DND-41 (cell line): ENCODE results near the gene ANKLE1.
A peak's percentile ranks its signal among the peaks of the same experiment; 100 is the strongest.

Experiments used
- ATAC-seq: fragments of 200-7000 bp; cut with Tn5 transposase; 3 replicates; pipeline ENCODE4 v1.9.1; 2021; ENCODE audit warnings: low read depth; ENCODE audit not compliant: insufficient read depth
- DNase-seq: peaks from one replicate; pipeline ENCODE4 v3.0.0-alpha.2; 2020
- H2AFZ ChIP-seq: 2 replicates; pipeline ENCODE4 v1.6.0; 2012; ENCODE audit warnings: low read depth, low read length
- H3K27ac ChIP-seq: 2 replicates; pipeline ENCODE4 v1.5.1; 2012; ENCODE audit warnings: low read length, inconsistent platforms
- H3K27me3 ChIP-seq: fragments of 200-600 bp; sonication (generic); 2 replicates; pipeline ENCODE4 v1.6.0; 2012; ENCODE audit warnings: low read length, mild to moderate bottlenecking, inconsistent platforms; ENCODE audit not compliant: insufficient read depth, poor library complexity
- H3K36me3 ChIP-seq: 2 replicates; pipeline ENCODE4 v1.5.1; 2012; ENCODE audit warnings: low read length, inconsistent platforms; ENCODE audit not compliant: insufficient read depth
- H3K4me1 ChIP-seq: 2 replicates; pipeline ENCODE4 v1.5.1; 2012; ENCODE audit warnings: mild to moderate bottlenecking, low read length; ENCODE audit not compliant: insufficient read depth
- H3K4me2 ChIP-seq: 2 replicates; pipeline ENCODE4 v1.6.0; 2012; ENCODE audit warnings: mild to moderate bottlenecking, moderate library complexity, low read length, inconsistent platforms; ENCODE audit not compliant: insufficient read depth
- H3K4me3 ChIP-seq, 2 experiments: fragments of 200-600 bp in 1 of 2; shearing (Covaris generic) in 1 of 2; 2 replicates each; pipeline ENCODE4 v1.5.1; 2012 to 2016; ENCODE audit warnings: inconsistent platforms in 2 of 2, low read length in 2 of 2, mild to moderate bottlenecking in 2 of 2, low read depth in 1 of 2, moderate library complexity in 1 of 2
- H3K79me2 ChIP-seq: 2 replicates; pipeline ENCODE4 v1.6.0; 2012; ENCODE audit warnings: low read length, inconsistent platforms; ENCODE audit not compliant: insufficient read depth
- H3K9ac ChIP-seq: 2 replicates; pipeline ENCODE4 v1.6.0; 2012; ENCODE audit warnings: low read depth, mild to moderate bottlenecking, inconsistent platforms, low read length, moderate library complexity
- H3K9me3 ChIP-seq: 2 replicates; pipeline ENCODE4 v1.5.1; 2012; ENCODE audit warnings: low read length, moderate library complexity, mild to moderate bottlenecking, inconsistent platforms; ENCODE audit not compliant: insufficient read depth, severe bottlenecking
- H4K20me1 ChIP-seq: 2 replicates; pipeline ENCODE4 v1.6.0; 2012; ENCODE audit warnings: low read length; ENCODE audit not compliant: insufficient read depth
- EZH2 ChIP-seq: IDR thresholded peaks from 3 replicates; pipeline ENCODE4 v1.6.1; 2012; ENCODE audit warnings: borderline replicate concordance, low read depth, mild to moderate bottlenecking, moderate library complexity, low read length, inconsistent platforms; ENCODE audit not compliant: severe bottlenecking
- TF ChIP-seq, protein P1 (sequence below): IDR thresholded peaks from 2 replicates; pipeline ENCODE4 v1.5.1; 2012; ENCODE audit warnings: borderline replicate concordance, low read length, moderate library complexity, mild to moderate bottlenecking; ENCODE audit not compliant: poor library complexity, severe bottlenecking; ENCODE audit errors: extremely low read depth

The ANKLE1 gene

GRCh38 chr19:17260842-17261325 lies 20.8 kb upstream of the ANKLE1 start:
- Histone ChIP-seq H3K4me1 (peaks cover 5% of the 10 kb centered on the region), H3K27ac (no peak overlapping the region), H3K4me3 (no peak overlapping the region), H3K4me2 (0 out of 2 replicates have a peak overlapping the region, but pooled peaks have one; percentile 32), H3K27me3 (no peaks in the 10 kb centered on the region), H3K9ac (no peak overlapping the region), H2AFZ (peak overlapping the region; percentile 71), H4K20me1 (no peaks in the 10 kb centered on the region), H3K36me3 (no peaks in the 10 kb centered on the region), H3K79me2 (no peaks in the 10 kb centered on the region), H3K9me3 (peaks cover 4% of the 10 kb centered on the region)
- ATAC-seq (peak; percentile 100), DNase-seq (peak; percentile 87)
- TF ChIP-seq, protein P1, sequence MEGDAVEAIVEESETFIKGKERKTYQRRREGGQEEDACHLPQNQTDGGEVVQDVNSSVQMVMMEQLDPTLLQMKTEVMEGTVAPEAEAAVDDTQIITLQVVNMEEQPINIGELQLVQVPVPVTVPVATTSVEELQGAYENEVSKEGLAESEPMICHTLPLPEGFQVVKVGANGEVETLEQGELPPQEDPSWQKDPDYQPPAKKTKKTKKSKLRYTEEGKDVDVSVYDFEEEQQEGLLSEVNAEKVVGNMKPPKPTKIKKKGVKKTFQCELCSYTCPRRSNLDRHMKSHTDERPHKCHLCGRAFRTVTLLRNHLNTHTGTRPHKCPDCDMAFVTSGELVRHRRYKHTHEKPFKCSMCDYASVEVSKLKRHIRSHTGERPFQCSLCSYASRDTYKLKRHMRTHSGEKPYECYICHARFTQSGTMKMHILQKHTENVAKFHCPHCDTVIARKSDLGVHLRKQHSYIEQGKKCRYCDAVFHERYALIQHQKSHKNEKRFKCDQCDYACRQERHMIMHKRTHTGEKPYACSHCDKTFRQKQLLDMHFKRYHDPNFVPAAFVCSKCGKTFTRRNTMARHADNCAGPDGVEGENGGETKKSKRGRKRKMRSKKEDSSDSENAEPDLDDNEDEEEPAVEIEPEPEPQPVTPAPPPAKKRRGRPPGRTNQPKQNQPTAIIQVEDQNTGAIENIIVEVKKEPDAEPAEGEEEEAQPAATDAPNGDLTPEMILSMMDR = peak; percentile 99
- no peak for TF ChIP-seq EZH2

DNA sequence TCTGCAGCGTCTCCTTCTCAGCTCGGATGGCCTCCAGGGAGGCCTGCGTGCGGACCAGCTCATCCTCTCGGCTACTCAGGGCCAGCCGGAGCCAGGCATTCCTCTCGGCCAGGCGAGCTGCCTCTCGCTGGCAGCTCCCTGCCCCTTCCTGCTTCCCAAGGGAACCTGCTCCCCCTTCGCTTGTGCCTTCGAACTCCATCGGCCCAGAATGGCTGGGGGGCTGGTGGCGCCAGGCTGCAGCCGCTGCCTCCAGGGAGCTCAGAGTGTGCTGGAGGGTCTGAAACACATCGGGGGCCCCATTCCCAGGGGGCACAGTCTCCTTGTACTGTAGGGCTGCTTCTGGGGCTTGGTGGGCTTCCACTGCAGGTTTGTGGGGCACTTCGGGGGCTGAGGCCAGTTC lies 19.1 kb upstream of the ANKLE1 start:
- Histone ChIP-seq H3K4me3 (no peak overlapping the region), H3K9me3 (peaks cover 4% of the 10 kb centered on the region), H3K27ac (no peak overlapping the region), H4K20me1 (no peaks in the 10 kb centered on the region), H3K79me2 (peaks cover 3% of the 10 kb centered on the region), H3K9ac (no peak overlapping the region), H3K36me3 (no peaks in the 10 kb centered on the region), H3K4me1 (peaks cover 10% of the 10 kb centered on the region), H2AFZ (no peak overlapping the region), H3K4me2 (no peak overlapping the region), H3K27me3 (no peaks in the 10 kb centered on the region)
- ATAC-seq (no peak), DNase-seq (no peak)
- TF ChIP-seq, protein P1 = no peak
- no peak for TF ChIP-seq EZH2

DNA sequence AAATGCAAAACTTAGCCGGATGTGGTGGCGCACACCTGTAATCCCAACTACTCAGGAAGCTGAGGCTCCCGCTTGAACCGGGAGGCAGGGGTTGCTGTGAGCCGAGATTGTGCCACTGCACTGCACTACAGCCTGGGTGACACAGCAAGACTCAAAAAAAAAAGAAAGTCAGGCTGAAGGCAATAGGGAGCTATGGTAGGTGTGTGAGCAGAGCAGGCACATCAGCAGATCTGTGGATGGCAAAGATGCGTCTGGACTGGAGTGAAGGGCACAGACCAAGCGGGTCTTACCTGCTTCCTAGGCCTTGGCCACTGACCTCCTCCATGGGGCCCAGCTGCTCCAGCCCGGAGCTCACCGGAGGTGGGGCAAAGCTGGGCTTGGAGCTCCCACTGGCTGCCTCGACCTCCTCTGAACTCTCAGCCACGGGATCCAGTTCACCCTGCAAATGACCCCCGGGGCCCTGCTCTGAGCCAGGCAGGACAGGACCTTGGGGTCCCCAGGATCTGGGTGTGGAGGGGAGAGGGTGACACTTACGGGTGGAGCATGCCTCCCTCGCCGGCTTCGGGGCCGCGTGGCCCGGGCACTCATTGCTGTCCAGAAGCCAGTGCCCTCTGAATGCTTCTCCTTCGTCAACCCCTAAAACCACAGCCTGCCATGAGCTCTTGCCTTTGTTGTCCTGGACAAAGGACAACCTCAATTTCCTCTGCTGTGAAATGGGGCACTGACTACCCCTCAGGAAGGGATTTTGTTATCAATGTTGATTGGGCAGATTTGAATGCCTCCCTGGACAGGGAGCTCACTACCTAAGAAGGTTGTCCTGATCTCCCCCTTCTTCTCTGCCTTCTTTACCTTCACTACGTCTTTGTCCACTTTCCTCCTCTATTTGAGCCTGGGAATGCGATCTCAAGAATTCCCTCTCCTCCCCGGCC lies 17.7 kb upstream of the ANKLE1 start:
- Histone ChIP-seq H3K36me3 (peaks cover 4% of the 10 kb centered on the region), H2AFZ (no peak overlapping the region), H3K27me3 (no peaks in the 10 kb centered on the region), H3K9ac (no peak overlapping the region), H3K27ac (no peak overlapping the region), H3K4me2 (no peak overlapping the region), H3K9me3 (peaks cover 4% of the 10 kb centered on the region), H4K20me1 (no peaks in the 10 kb centered on the region), H3K79me2 (peaks cover 17% of the 10 kb centered on the region), H3K4me3 (no peak overlapping the region), H3K4me1 (peaks cover 22% of the 10 kb centered on the region)
- TF ChIP-seq EZH2 = no peak
- TF ChIP-seq, protein P1 = no peak
- DNase-seq (no peak), ATAC-seq (no peak)
